ENCODE measurements around the gene ARID1B.

DNA sequence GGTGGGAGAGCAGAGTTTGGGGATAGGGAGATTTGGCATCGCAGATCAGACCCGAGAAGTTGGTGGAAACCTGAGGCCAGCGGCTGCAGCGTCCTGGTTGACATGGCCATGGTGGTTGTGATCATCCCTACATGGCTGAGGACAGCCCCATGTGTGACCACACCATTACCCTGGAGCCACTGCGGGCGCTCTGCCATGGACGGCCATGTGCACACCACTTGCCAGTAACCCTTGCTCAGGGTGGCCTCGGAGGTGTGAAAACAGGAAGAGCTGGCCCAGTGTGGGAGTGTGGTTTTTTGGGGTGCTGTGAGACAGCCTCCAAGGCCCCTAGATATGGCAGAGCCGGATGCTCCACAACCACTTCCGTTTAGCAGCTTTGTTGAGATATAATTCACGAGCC lies 481.7 kb downstream of the ARID1B start:
- TF ChIP-seq, protein P1, sequence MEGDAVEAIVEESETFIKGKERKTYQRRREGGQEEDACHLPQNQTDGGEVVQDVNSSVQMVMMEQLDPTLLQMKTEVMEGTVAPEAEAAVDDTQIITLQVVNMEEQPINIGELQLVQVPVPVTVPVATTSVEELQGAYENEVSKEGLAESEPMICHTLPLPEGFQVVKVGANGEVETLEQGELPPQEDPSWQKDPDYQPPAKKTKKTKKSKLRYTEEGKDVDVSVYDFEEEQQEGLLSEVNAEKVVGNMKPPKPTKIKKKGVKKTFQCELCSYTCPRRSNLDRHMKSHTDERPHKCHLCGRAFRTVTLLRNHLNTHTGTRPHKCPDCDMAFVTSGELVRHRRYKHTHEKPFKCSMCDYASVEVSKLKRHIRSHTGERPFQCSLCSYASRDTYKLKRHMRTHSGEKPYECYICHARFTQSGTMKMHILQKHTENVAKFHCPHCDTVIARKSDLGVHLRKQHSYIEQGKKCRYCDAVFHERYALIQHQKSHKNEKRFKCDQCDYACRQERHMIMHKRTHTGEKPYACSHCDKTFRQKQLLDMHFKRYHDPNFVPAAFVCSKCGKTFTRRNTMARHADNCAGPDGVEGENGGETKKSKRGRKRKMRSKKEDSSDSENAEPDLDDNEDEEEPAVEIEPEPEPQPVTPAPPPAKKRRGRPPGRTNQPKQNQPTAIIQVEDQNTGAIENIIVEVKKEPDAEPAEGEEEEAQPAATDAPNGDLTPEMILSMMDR (IDR thresholded peaks at IDR 0.05), result no peak
- no peak for TF ChIP-seq POLR2A (IDR thresholded peaks at IDR 0.05)
